Keratinocyte (primary cell): ENCODE data around the gene B3GALT6. TPM values are rescaled to one million over a fixed set of nuclear protein-coding genes. Genes with fewer than 3 reads are reported as not detected.

Source experiments
- DNase-seq: peaks from one replicate; pipeline ENCODE4 v3.0.0-alpha.2; 2011; ENCODE audit warnings: low read depth, missing footprints, low spot score
- FAIRE-seq: peaks from 2 replicates; lab custom pipeline; 2011; peaks lifted over from hg19 to GRCh38; lab: Jason Lieb, UNC
- H2AFZ ChIP-seq: 2 replicates; pipeline ENCODE4 v1.6.0; 2012; ENCODE audit warnings: low read length, control low read depth, inconsistent platforms; ENCODE audit not compliant: control insufficient read depth
- H3K27ac ChIP-seq: 2 replicates; pipeline ENCODE4 v1.5.1; 2011; ENCODE audit warnings: low read length; ENCODE audit not compliant: control insufficient read depth, insufficient read depth
- H3K27me3 ChIP-seq: 3 replicates; pipeline ENCODE4 v1.6.0; 2011; ENCODE audit warnings: low read length; ENCODE audit not compliant: control insufficient read depth, insufficient read depth; ENCODE audit errors: extremely low read depth
- H3K36me3 ChIP-seq, 2 experiments: 2 replicates in 1 of 2; 3 replicates in 1 of 2; pipeline ENCODE4 v1.5.1; 2011; ENCODE audit warnings: low read length in 2 of 2, mild to moderate bottlenecking in 1 of 2; ENCODE audit not compliant: control insufficient read depth in 2 of 2, insufficient read depth in 2 of 2; ENCODE audit errors: extremely low read depth in 1 of 2
- H3K4me1 ChIP-seq: 3 replicates; pipeline ENCODE4 v1.5.1; 2011; ENCODE audit warnings: low read length; ENCODE audit not compliant: control insufficient read depth, insufficient read depth; ENCODE audit errors: extremely low read depth
- H3K4me2 ChIP-seq: 3 replicates; pipeline ENCODE4 v1.6.0; 2011; ENCODE audit warnings: low read depth, low read length; ENCODE audit not compliant: control insufficient read depth, insufficient read depth; ENCODE audit errors: extremely low read depth
- H3K4me3 ChIP-seq, 3 experiments: fragments of 200-600 bp in 1 of 3; sonication (generic) in 1 of 3; 2 replicates in 2 of 3; 3 replicates in 1 of 3; pipeline ENCODE4 v1.5.1; 2011 to 2016; ENCODE audit warnings: low read length in 3 of 3, mild to moderate bottlenecking in 3 of 3, control low read depth in 2 of 3, inconsistent platforms in 1 of 3, low read depth in 1 of 3, mixed read lengths in 1 of 3, mixed run types in 1 of 3, moderate library complexity in 1 of 3; ENCODE audit not compliant: control insufficient read depth in 2 of 3, insufficient read depth in 2 of 3; ENCODE audit errors: extremely low read depth in 1 of 3
- H3K79me2 ChIP-seq: 2 replicates; pipeline ENCODE4 v1.6.0; 2012; ENCODE audit warnings: low read length; ENCODE audit not compliant: control insufficient read depth, insufficient read depth
- H3K9ac ChIP-seq: 3 replicates; pipeline ENCODE4 v1.6.0; 2011; ENCODE audit warnings: low read length; ENCODE audit not compliant: control insufficient read depth, insufficient read depth; ENCODE audit errors: extremely low read depth
- H3K9me1 ChIP-seq: 3 replicates; pipeline ENCODE4 v1.6.0; 2011; ENCODE audit warnings: low read length; ENCODE audit not compliant: control insufficient read depth, insufficient read depth; ENCODE audit errors: extremely low read depth
- H3K9me3 ChIP-seq: 2 replicates; pipeline ENCODE4 v1.5.1; 2012; ENCODE audit warnings: low read depth, low read length; ENCODE audit not compliant: control insufficient read depth
- H4K20me1 ChIP-seq: 3 replicates; pipeline ENCODE4 v1.6.0; 2011; ENCODE audit warnings: low read length; ENCODE audit not compliant: control insufficient read depth, insufficient read depth; ENCODE audit errors: extremely low read depth
- CTCF ChIP-seq, 3 experiments: IDR thresholded peaks in 1 of 3; conservative IDR thresholded peaks in 1 of 3; optimal IDR thresholded peaks in 1 of 3; 2 replicates in 2 of 3; 3 replicates in 1 of 3; pipeline versions ENCODE3 to v1.5.1; 2011; ENCODE audit warnings: low read length in 3 of 3, mild to moderate bottlenecking in 3 of 3, moderate library complexity in 2 of 3, control low read depth in 1 of 3, inconsistent platforms in 1 of 3; ENCODE audit not compliant: insufficient read depth in 2 of 3; ENCODE audit errors: extremely low read depth in 1 of 3
- EZH2 ChIP-seq: IDR thresholded peaks from one replicate; pipeline ENCODE4 v1.6.1; 2012; ENCODE audit warnings: inconsistent platforms, mild to moderate bottlenecking, low read length, moderate library complexity
- dilution Hi-C: fragments of 300-500 bp; cut with MboI; formaldehyde crosslinking; loops from one replicate; pipeline ENCODE4 v1.7.0; 2020; ENCODE audit warnings: low sequenced_read_pairs; ENCODE audit not compliant: extremely low pct_ligation_motif_present
- polyA plus RNA-seq, 5 experiments: library from polyadenylated mRNA; depleted of rRNA in 3 of 5; stranded (reverse) in 3 of 5; stranded (forward) in 1 of 5; unstranded in 1 of 5; fragments of >200 nt; gene quantifications; 1 replicate in 1 of 5; 2 replicates in 3 of 5; 3 replicates in 1 of 5; pipeline versions ENCODE4 v1.2.1 to v1.2.3, GENCODE V29; 2011 to 2012; ENCODE audit warnings: missing spikeins in 2 of 5, low read depth in 1 of 5, low replicate concordance in 1 of 5

Gene B3GALT6
- polyA plus RNA-seq, 1 donor (not counting 4 experiments of a cell fraction or from before 2014, with no cell fraction given), result 6.8 TPM

DNA sequence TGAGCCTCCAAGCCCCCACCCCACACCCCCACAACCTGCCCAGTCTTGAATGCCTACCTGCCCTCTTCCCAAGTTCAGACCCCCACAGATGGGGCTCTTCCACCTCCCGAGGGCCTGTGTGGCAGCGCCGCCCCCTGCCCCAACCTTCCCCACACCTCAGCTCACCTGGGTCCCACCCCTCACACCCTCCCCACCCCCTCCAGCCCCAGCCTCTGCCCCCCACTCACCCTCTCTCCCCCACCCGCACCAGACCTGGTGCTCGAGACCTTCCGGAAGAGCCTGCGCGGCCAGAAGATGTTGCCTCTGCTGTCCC is 34.9 kb upstream of the B3GALT6 start:
- H3K27ac ChIP-seq, result no peak overlapping the region
- H3K9ac ChIP-seq, result no peak overlapping the region
- H3K27me3 ChIP-seq, result peaks cover 4% of the 10 kb centered on the region
- H3K79me2 ChIP-seq, result no peaks in the 10 kb centered on the region
- TF ChIP-seq EZH2 (no peak), CTCF (optimal IDR thresholded peaks at IDR 0.05 in 1 of 3, IDR thresholded peaks at IDR 0.05 in 1 of 3, conservative IDR thresholded peaks at IDR 0.05 in 1 of 3; ENCODE audit: extremely low read depth in 1 of 3, insufficient read depth in 2 of 3, low read length in 3 of 3) (no peak)
- DNase-seq, result no peak
- no peaks in the 10 kb centered on the region for H3K4me1 ChIP-seq
- no peaks in the 10 kb centered on the region for H4K20me1 ChIP-seq
- H3K36me3 ChIP-seq, result no peaks in the 10 kb centered on the region
- H2AFZ ChIP-seq, result no peak overlapping the region
- dilution Hi-C loops, result no loop called here
- no peak overlapping the region for H3K4me3 ChIP-seq
- no peak for FAIRE-seq
- H3K9me1 ChIP-seq, result no peaks in the 10 kb centered on the region
- no peak overlapping the region for H3K4me2 ChIP-seq
- H3K9me3 ChIP-seq, result peaks cover 2% of the 10 kb centered on the region

GRCh38 chr1:1197551-1198422 is 34.2 kb upstream of the B3GALT6 start:
- DNase-seq (no peak), FAIRE-seq (no peak)
- no peak overlapping the region for H3K27ac ChIP-seq
- no peak overlapping the region for H3K4me3 ChIP-seq
- no peak overlapping the region for H2AFZ ChIP-seq
- no peak for TF ChIP-seq EZH2
- TF ChIP-seq CTCF (optimal IDR thresholded peaks at IDR 0.05 in 1 of 3, IDR thresholded peaks at IDR 0.05 in 1 of 3, conservative IDR thresholded peaks at IDR 0.05 in 1 of 3; ENCODE audit: extremely low read depth in 1 of 3, insufficient read depth in 2 of 3, low read length in 3 of 3), result no peak
- H4K20me1 ChIP-seq, result no peaks in the 10 kb centered on the region
- dilution Hi-C loops, result no loop called here
- peaks cover 4% of the 10 kb centered on the region for H3K27me3 ChIP-seq
- no peak overlapping the region for H3K4me2 ChIP-seq
- no peaks in the 10 kb centered on the region for H3K9me3 ChIP-seq
- H3K4me1 ChIP-seq, result peaks cover 2% of the 10 kb centered on the region
- H3K79me2 ChIP-seq, result no peaks in the 10 kb centered on the region
- H3K36me3 ChIP-seq, result no peaks in the 10 kb centered on the region
- no peaks in the 10 kb centered on the region for H3K9me1 ChIP-seq
- no peak overlapping the region for H3K9ac ChIP-seq
